ENCODE results near the gene FEZ2. TPM values are rescaled to one million over a fixed set of nuclear protein-coding genes. Genes with fewer than 3 reads are reported as not detected.

Gene FEZ2
- polyA plus RNA-seq, 3 donors = 8.2 to 54.1 (median 35.4) TPM

- no peak overlapping the region for H3K27ac ChIP-seq (ENCODE audit: low read depth, low read length)
- WGBS, 3 donors = 94 to 97% (median 95%) methylated on average over 12 of the region's 12 CpGs
Measured at GRCh38 chr2:36596397-36596796, 1.6 kb downstream of the FEZ2 start.

- H3K27ac ChIP-seq (ENCODE audit: low read depth, low read length) = no peak overlapping the region
- WGBS, 3 donors = 74 to 93% (median 83%) methylated on average over 6 of the region's 6 CpGs
Measured at GRCh38 chr2:36594849-36595248, 3.1 kb downstream of the FEZ2 start.

GRCh38 chr2:36589230-36589630 is 8.7 kb downstream of the FEZ2 start:
- WGBS, 3 donors = 39 to 67% (median 54%) methylated on average over 2 of the region's 2 CpGs
- H3K27ac ChIP-seq (ENCODE audit: low read depth, low read length) = no peak overlapping the region

GRCh38 chr2:36587556-36587955 is 10.4 kb downstream of the FEZ2 start:
- no peak overlapping the region for H3K27ac ChIP-seq (ENCODE audit: low read depth, low read length)
- 79 to 88% (median 87%) methylated on average over 3 of the region's 3 CpGs for WGBS, 3 donors

GRCh38 chr2:36587101-36587500 is 10.9 kb downstream of the FEZ2 start:
- H3K27ac ChIP-seq (ENCODE audit: low read depth, low read length) = no peak overlapping the region
- WGBS, 3 donors = 86 to 94% (median 91%) methylated on average over 1 of the region's 1 CpG

- WGBS, 3 donors = 96 to 97% (median 97%) methylated on average over 6 of the region's 6 CpGs
- no peak overlapping the region for H3K27ac ChIP-seq (ENCODE audit: low read depth, low read length)
Measured at GRCh38 chr2:36586672-36587071, 11.3 kb downstream of the FEZ2 start.

GRCh38 chr2:36584148-36584794 is 13.7 kb downstream of the FEZ2 start:
- H3K27ac ChIP-seq (ENCODE audit: low read depth, low read length) = no peak overlapping the region
- 62 to 100% (median 70%) methylated on average over 1 of the region's 1 CpG for WGBS, 3 donors

GRCh38 chr2:36582951-36583350 is 15.0 kb downstream of the FEZ2 start:
- no peak overlapping the region for H3K27ac ChIP-seq (ENCODE audit: low read depth, low read length)
- WGBS, 3 donors = 73 to 80% (median 79%) methylated on average over 3 of the region's 3 CpGs

GRCh38 chr2:36582538-36582937 is 15.4 kb downstream of the FEZ2 start:
- 80 to 88% (median 82%) methylated on average over 5 of the region's 5 CpGs for WGBS, 3 donors
- no peak overlapping the region for H3K27ac ChIP-seq (ENCODE audit: low read depth, low read length)

GRCh38 chr2:36579297-36579664 is 18.7 kb downstream of the FEZ2 start:
- H3K27ac ChIP-seq (ENCODE audit: low read depth, low read length) = no peak overlapping the region

GRCh38 chr2:36578343-36579296 is 19.3 kb downstream of the FEZ2 start:
- no peak overlapping the region for H3K27ac ChIP-seq (ENCODE audit: low read depth, low read length)
- 72 to 94% (median 87%) methylated on average over 10 of the region's 10 CpGs for WGBS, 3 donors

- H3K27ac ChIP-seq (ENCODE audit: low read depth, low read length) = no peak overlapping the region
- 88 to 99% (median 89%) methylated on average over 2 of the region's 2 CpGs for WGBS, 3 donors
Measured at GRCh38 chr2:36577884-36578283, 20.1 kb downstream of the FEZ2 start.

- WGBS, 3 donors = 93 to 95% (median 95%) methylated on average over 2 of the region's 2 CpGs
- no peak overlapping the region for H3K27ac ChIP-seq (ENCODE audit: low read depth, low read length)
Measured at GRCh38 chr2:36574560-36574959, 23.4 kb downstream of the FEZ2 start.

- 92 to 95% (median 95%) methylated on average over 1 of the region's 1 CpG for WGBS, 3 donors
- no peak overlapping the region for H3K27ac ChIP-seq (ENCODE audit: low read depth, low read length)
Measured at GRCh38 chr2:36573165-36573564, 24.8 kb downstream of the FEZ2 start.

- 75 to 77% (median 76%) methylated on average over 4 of the region's 4 CpGs for WGBS, 3 donors
- no peak overlapping the region for H3K27ac ChIP-seq (ENCODE audit: low read depth, low read length)
Measured at GRCh38 chr2:36572719-36573059, 25.3 kb downstream of the FEZ2 start.

- H3K27ac ChIP-seq (ENCODE audit: low read depth, low read length) = no peak overlapping the region
- WGBS, 3 donors = 70 to 91% (median 73%) methylated on average over 3 of the region's 3 CpGs
Measured at GRCh38 chr2:36572054-36572718, 25.8 kb downstream of the FEZ2 start.

- 88 to 92% (median 91%) methylated on average over 1 of the region's 1 CpG for WGBS, 3 donors
- no peak overlapping the region for H3K27ac ChIP-seq (ENCODE audit: low read depth, low read length)
Measured at GRCh38 chr2:36570416-36570815, 27.6 kb downstream of the FEZ2 start.

GRCh38 chr2:36569267-36569856 is 28.6 kb downstream of the FEZ2 start:
- 71 to 76% (median 73%) methylated on average over 3 of the region's 3 CpGs for WGBS, 3 donors
- no peak overlapping the region for H3K27ac ChIP-seq (ENCODE audit: low read depth, low read length)
